ENCODE data around the gene WWOX. TPM values are rescaled to one million over a fixed set of nuclear protein-coding genes. Genes with fewer than 3 reads are reported as not detected.

Gene WWOX
- polyA plus RNA-seq, 2 of the 4 experiments (the other 2 are of a cell fraction): 16.0 to 17.2 TPM

DNA sequence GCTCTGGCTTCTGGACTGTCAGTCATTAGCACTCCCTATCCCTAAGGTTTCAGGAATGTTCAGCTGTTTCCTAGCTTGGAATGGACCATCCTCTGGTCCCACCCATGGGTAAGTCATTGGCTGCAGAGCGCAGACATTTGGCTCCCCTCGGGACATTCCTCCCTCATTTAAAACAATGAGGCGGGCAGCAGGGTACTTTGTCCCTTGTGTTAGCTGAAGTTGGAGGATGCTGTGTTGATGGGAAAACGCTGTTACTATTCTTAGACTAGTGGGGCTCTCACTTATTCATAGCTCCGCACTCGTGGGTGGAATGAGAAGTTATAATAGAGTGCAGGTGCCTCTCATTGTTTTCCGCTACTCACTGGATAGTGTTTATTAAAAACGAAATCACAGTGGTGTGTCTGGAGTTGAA is 673.8 kb downstream of the WWOX start:
- DNase-seq (ENCODE audit: low read depth in 1 of 2, low spot score in 1 of 2) (no peak), FAIRE-seq (no peak), ATAC-seq (no peak)
- H3K9me3 ChIP-seq: no peaks in the 10 kb centered on the region
- TF ChIP-seq POLR2AphosphoS2 (conservative IDR thresholded peaks at IDR 0.05; ENCODE audit: low read length): no peak
- TF ChIP-seq ESRRA (IDR thresholded peaks at IDR 0.05; ENCODE audit: borderline replicate concordance, low read length): no peak
- TF ChIP-seq MAFK (IDR thresholded peaks at IDR 0.05; ENCODE audit: partially characterized antibody): no peak
- TF ChIP-seq MYC (IDR thresholded peaks at IDR 0.05; ENCODE audit: borderline replicate concordance, low read length): no peak
- TF ChIP-seq, protein P1, sequence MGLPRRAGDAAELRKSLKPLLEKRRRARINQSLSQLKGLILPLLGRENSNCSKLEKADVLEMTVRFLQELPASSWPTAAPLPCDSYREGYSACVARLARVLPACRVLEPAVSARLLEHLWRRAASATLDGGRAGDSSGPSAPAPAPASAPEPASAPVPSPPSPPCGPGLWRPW (IDR thresholded peaks at IDR 0.05): no peak
- no peak for TF ChIP-seq EP300 (IDR thresholded peaks at IDR 0.05)
- no peak for TF ChIP-seq RNF2 (IDR thresholded peaks at IDR 0.05; ENCODE audit: borderline replicate concordance, low read depth)
- TF ChIP-seq CHD4 (IDR thresholded peaks at IDR 0.05; ENCODE audit: borderline replicate concordance): no peak
- ChIA-PET CTCF (no interaction called here), POLR2A (no interaction called here)
- H3K4me3 ChIP-seq: no peak overlapping the region
- no peak overlapping the region for H3K27ac ChIP-seq
- 62% methylated on average over 8 of the region's 8 CpGs for WGBS (ENCODE audit: missing lambda C conversion rate)
- no peaks in the 10 kb centered on the region for H3K4me1 ChIP-seq
- H3K4me2 ChIP-seq: no peak overlapping the region

- TF ChIP-seq EHMT2 (IDR thresholded peaks at IDR 0.05; ENCODE audit: low read depth) (no peak), ZFP36 (IDR thresholded peaks at IDR 0.05; ENCODE audit: borderline replicate concordance, partially characterized antibody) (no peak), EHF (CRISPR knock-in tag; IDR thresholded peaks at IDR 0.05) (no peak), HMGXB4 (CRISPR knock-in tag; IDR thresholded peaks at IDR 0.05; ENCODE audit: borderline replicate concordance) (no peak), HOXB13 (CRISPR knock-in tag; IDR thresholded peaks at IDR 0.05; ENCODE audit: low read depth) (no peak)
- Histone ChIP-seq H3K27ac (no peak overlapping the region), H3K9me3 (no peaks in the 10 kb centered on the region), H3K4me3 (no peak overlapping the region), H3K4me1 (no peaks in the 10 kb centered on the region), H3K4me2 (no peak overlapping the region)
- ChIA-PET POLR2A (no interaction called here), CTCF (no interaction called here)
- 35% methylated on average over 4 of the region's 4 CpGs for WGBS (ENCODE audit: missing lambda C conversion rate)
- ATAC-seq: no peak
- no peak for FAIRE-seq
- DNase-seq (ENCODE audit: low read depth in 1 of 2, low spot score in 1 of 2): no peak
Observed at GRCh38 chr16:78773706-78774105, 674.3 kb downstream of the WWOX start.

- WGBS (ENCODE audit: missing lambda C conversion rate): 38% methylated on average over 6 of the region's 6 CpGs
- ATAC-seq (no peak), FAIRE-seq (no peak), DNase-seq (ENCODE audit: low read depth in 1 of 2, low spot score in 1 of 2) (no peak)
- Histone ChIP-seq H3K27ac (no peak overlapping the region), H3K4me3 (no peak overlapping the region), H3K4me2 (no peak overlapping the region), H3K9me3 (no peaks in the 10 kb centered on the region), H3K4me1 (no peaks in the 10 kb centered on the region)
- TF ChIP-seq HEYL (CRISPR knock-in tag; IDR thresholded peaks at IDR 0.05): no peak
- no peak for TF ChIP-seq SMC3 (IDR thresholded peaks at IDR 0.05)
- no peak for TF ChIP-seq NFE2L2 (conservative IDR thresholded peaks at IDR 0.05; ENCODE audit: low read length)
- no peak for TF ChIP-seq CBX2 (IDR thresholded peaks at IDR 0.05; ENCODE audit: borderline replicate concordance, low read depth)
- TF ChIP-seq KDM1A (IDR thresholded peaks at IDR 0.05; ENCODE audit: low read depth): no peak
- no peak for TF ChIP-seq CBX8 (IDR thresholded peaks at IDR 0.05)
- TF ChIP-seq, protein P1 (IDR thresholded peaks at IDR 0.05): no peak
- TF ChIP-seq ZFP36 (IDR thresholded peaks at IDR 0.05; ENCODE audit: borderline replicate concordance, partially characterized antibody): no peak
- no peak for TF ChIP-seq JUNB (IDR thresholded peaks at IDR 0.05)
- TF ChIP-seq RFX5 (IDR thresholded peaks at IDR 0.05): no peak
- no peak for TF ChIP-seq SREBF2 (IDR thresholded peaks at IDR 0.05)
- no peak for TF ChIP-seq CHD2 (IDR thresholded peaks at IDR 0.05; ENCODE audit: low read length, partially characterized antibody)
- no peak for TF ChIP-seq HOXB13 (CRISPR knock-in tag; IDR thresholded peaks at IDR 0.05; ENCODE audit: low read depth)
- TF ChIP-seq ZNF302 (CRISPR knock-in tag; IDR thresholded peaks at IDR 0.05): no peak
- TF ChIP-seq ESRRA (IDR thresholded peaks at IDR 0.05; ENCODE audit: borderline replicate concordance, low read length): no peak
- no peak for TF ChIP-seq HDAC2 (IDR thresholded peaks at IDR 0.05)
- TF ChIP-seq MYC (IDR thresholded peaks at IDR 0.05; ENCODE audit: borderline replicate concordance, low read length): no peak
- CTCF ChIA-PET: no interaction called here
- POLR2A ChIA-PET: no interaction called here
Observed at GRCh38 chr16:78775161-78775561, 675.7 kb downstream of the WWOX start.
